ENCODE results near the gene LTO1. TPM values are rescaled to one million over a fixed set of nuclear protein-coding genes. Genes with fewer than 3 reads are reported as not detected.
"Not testable (repeated sequence)": the region's sequence is repeated elsewhere in the genome, so short reads cannot be mapped to it uniquely, and the experiment has no call there.

LTO1 gene
- total RNA-seq, 2 donors from 2014 or later = 30.5 to 33.2 TPM

GRCh38 chr11:69696749-69697468 is 21.8 kb upstream of the LTO1 start:
- no peak overlapping the region for H3K4me3 Mint-ChIP-seq
- peaks cover 7 to 8% of the 10 kb centered on the region in 2 donors for H3K36me3 Mint-ChIP-seq (ENCODE audit: insufficient read depth in 2 of 2)
- peaks cover 3 to 5% of the 10 kb centered on the region in 2 donors for H3K9me3 Mint-ChIP-seq
- H3K27me3 Mint-ChIP-seq (ENCODE audit: low read depth) = peaks cover 30% of the 10 kb centered on the region
- no peak overlapping the region for H3K27ac Mint-ChIP-seq
- no peak for ATAC-seq (replicated peaks in 1 of 2)
- no peaks in the 10 kb centered on the region for H3K4me1 Mint-ChIP-seq (ENCODE audit: low read depth)
- no peak for DNase-seq

- H3K4me3 Mint-ChIP-seq; ATAC-seq (replicated peaks in 1 of 2); H3K27ac Mint-ChIP-seq; H3K9me3 Mint-ChIP-seq; DNase-seq; H3K4me1 Mint-ChIP-seq (ENCODE audit: low read depth): not testable (repeated sequence)
- peaks cover 33% of the 10 kb centered on the region for H3K27me3 Mint-ChIP-seq (ENCODE audit: low read depth)
- peaks cover 7 to 13% of the 10 kb centered on the region in 2 donors for H3K36me3 Mint-ChIP-seq (ENCODE audit: insufficient read depth in 2 of 2)
Measured at GRCh38 chr11:69695995-69696394, 20.8 kb upstream of the LTO1 start.

- Mint-ChIP-seq H3K36me3 (ENCODE audit: insufficient read depth in 2 of 2) (peaks cover 9 to 16% of the 10 kb centered on the region in 2 donors), H3K27me3 (ENCODE audit: low read depth) (peaks cover 33% of the 10 kb centered on the region), H3K27ac (no peak overlapping the region), H3K4me3 (no peak overlapping the region), H3K9me3 (peaks cover 3 to 5% of the 10 kb centered on the region in 2 donors), H3K4me1 (ENCODE audit: low read depth) (peaks cover 8% of the 10 kb centered on the region)
- no peak for DNase-seq
- no peak for ATAC-seq (replicated peaks in 1 of 2)
Measured at GRCh38 chr11:69695581-69695980, 20.4 kb upstream of the LTO1 start.

GRCh38 chr11:69694781-69695180 is 19.6 kb upstream of the LTO1 start:
- Mint-ChIP-seq H3K9me3 (peaks cover 4 to 5% of the 10 kb centered on the region in 2 donors), H3K36me3 (ENCODE audit: insufficient read depth in 2 of 2) (peaks cover 11 to 21% of the 10 kb centered on the region in 2 donors), H3K27me3 (ENCODE audit: low read depth) (peaks cover 37% of the 10 kb centered on the region), H3K27ac (no peak overlapping the region), H3K4me1 (ENCODE audit: low read depth) (peaks cover 16% of the 10 kb centered on the region), H3K4me3 (no peak overlapping the region)
- no peak for DNase-seq
- no peak for ATAC-seq (replicated peaks in 1 of 2)

- no peak overlapping the region for H3K4me3 Mint-ChIP-seq
- DNase-seq (no peak), ATAC-seq (replicated peaks in 1 of 2) (no peak)
- peaks cover 16 to 22% of the 10 kb centered on the region in 2 donors for H3K36me3 Mint-ChIP-seq (ENCODE audit: insufficient read depth in 2 of 2)
- H3K4me1 Mint-ChIP-seq (ENCODE audit: low read depth) = peaks cover 32% of the 10 kb centered on the region
- peaks cover 5 to 6% of the 10 kb centered on the region in 2 donors for H3K9me3 Mint-ChIP-seq
- peaks cover 48% of the 10 kb centered on the region for H3K27me3 Mint-ChIP-seq (ENCODE audit: low read depth)
- no peak overlapping the region for H3K27ac Mint-ChIP-seq
Measured at GRCh38 chr11:69692422-69692821, 17.3 kb upstream of the LTO1 start.

GRCh38 chr11:69691463-69691862 is 16.3 kb upstream of the LTO1 start:
- Mint-ChIP-seq H3K36me3 (ENCODE audit: insufficient read depth in 2 of 2) (peaks cover 16 to 22% of the 10 kb centered on the region in 2 donors), H3K9me3 (peaks cover 5 to 6% of the 10 kb centered on the region in 2 donors), H3K4me1 (ENCODE audit: low read depth) (peaks cover 32% of the 10 kb centered on the region), H3K27ac (peak overlapping the region; percentile 90), H3K4me3 (peak overlapping the region in 1 of 2 donors; percentile 10), H3K27me3 (ENCODE audit: low read depth) (peaks cover 48% of the 10 kb centered on the region)
- DNase-seq (peak; percentile 40 to 53), ATAC-seq (replicated peaks in 1 of 2) (peak; percentile 48 to 50)

GRCh38 chr11:69689484-69690319 is 14.5 kb upstream of the LTO1 start:
- H3K4me1 Mint-ChIP-seq (ENCODE audit: low read depth) = peaks cover 32% of the 10 kb centered on the region
- H3K9me3 Mint-ChIP-seq = peaks cover 5 to 6% of the 10 kb centered on the region in 2 donors
- no peak overlapping the region for H3K4me3 Mint-ChIP-seq
- peaks cover 39% of the 10 kb centered on the region for H3K27me3 Mint-ChIP-seq (ENCODE audit: low read depth)
- ATAC-seq (replicated peaks in 1 of 2) = peak; percentile 36 to 41
- H3K36me3 Mint-ChIP-seq (ENCODE audit: insufficient read depth in 2 of 2) = peaks cover 16 to 22% of the 10 kb centered on the region in 2 donors
- H3K27ac Mint-ChIP-seq = no peak overlapping the region
- DNase-seq = no peak

GRCh38 chr11:69687969-69688771 is 13.0 kb upstream of the LTO1 start:
- Mint-ChIP-seq H3K36me3 (ENCODE audit: insufficient read depth in 2 of 2) (peaks cover 16 to 22% of the 10 kb centered on the region in 2 donors), H3K4me3 (peak overlapping the region in 1 of 2 donors; percentile 18), H3K27ac (peak overlapping the region; percentile 52), H3K4me1 (ENCODE audit: low read depth) (peaks cover 32% of the 10 kb centered on the region), H3K27me3 (ENCODE audit: low read depth) (peaks cover 39% of the 10 kb centered on the region)
- H3K9me3 Mint-ChIP-seq = not testable (repeated sequence)
- peak; percentile 34 to 50 for DNase-seq
- peak; percentile 46 to 57 for ATAC-seq (replicated peaks in 1 of 2)

- peaks cover 0 to 3% of the 10 kb centered on the region in 2 donors for H3K9me3 Mint-ChIP-seq
- H3K36me3 Mint-ChIP-seq (ENCODE audit: insufficient read depth in 2 of 2) = peaks cover 8 to 14% of the 10 kb centered on the region in 2 donors
- ATAC-seq (replicated peaks in 1 of 2) = no peak
- H3K27ac Mint-ChIP-seq = no peak overlapping the region
- no peak for DNase-seq
- peaks cover 28% of the 10 kb centered on the region for H3K27me3 Mint-ChIP-seq (ENCODE audit: low read depth)
- peaks cover 32% of the 10 kb centered on the region for H3K4me1 Mint-ChIP-seq (ENCODE audit: low read depth)
- no peak overlapping the region for H3K4me3 Mint-ChIP-seq
Measured at GRCh38 chr11:69686856-69687255, 11.7 kb upstream of the LTO1 start.

- DNase-seq = no peak
- Mint-ChIP-seq H3K27me3 (ENCODE audit: low read depth) (peaks cover 24% of the 10 kb centered on the region), H3K9me3 (peaks cover 0 to 3% of the 10 kb centered on the region in 2 donors), H3K4me3 (peak overlapping the region in 1 of 2 donors; percentile 10), H3K36me3 (ENCODE audit: insufficient read depth in 2 of 2) (peaks cover 8 to 11% of the 10 kb centered on the region in 2 donors), H3K27ac (no peak overlapping the region), H3K4me1 (ENCODE audit: low read depth) (peaks cover 32% of the 10 kb centered on the region)
- no peak for ATAC-seq (replicated peaks in 1 of 2)
Measured at GRCh38 chr11:69686452-69686851, 11.3 kb upstream of the LTO1 start.

- Mint-ChIP-seq H3K36me3 (ENCODE audit: insufficient read depth in 2 of 2) (peaks cover 4% of the 10 kb centered on the region in 2 donors), H3K27ac (no peak overlapping the region), H3K27me3 (ENCODE audit: low read depth) (peaks cover 17% of the 10 kb centered on the region), H3K9me3 (peaks cover 0 to 3% of the 10 kb centered on the region in 2 donors), H3K4me1 (ENCODE audit: low read depth) (peaks cover 22% of the 10 kb centered on the region), H3K4me3 (peak overlapping the region; percentile 36 to 62)
- DNase-seq (no peak), ATAC-seq (replicated peaks in 1 of 2) (no peak)
Measured at GRCh38 chr11:69685348-69685747, 10.2 kb upstream of the LTO1 start.

- Mint-ChIP-seq H3K27me3 (ENCODE audit: low read depth) (peaks cover 10% of the 10 kb centered on the region), H3K36me3 (ENCODE audit: insufficient read depth in 2 of 2) (peaks cover under 1 to 3% of the 10 kb centered on the region in 2 donors), H3K4me1 (ENCODE audit: low read depth) (peaks cover 15% of the 10 kb centered on the region), H3K4me3 (no peak overlapping the region), H3K27ac (no peak overlapping the region), H3K9me3 (peaks cover 0 to under 1% of the 10 kb centered on the region in 2 donors)
- no peak for ATAC-seq (replicated peaks in 1 of 2)
- DNase-seq = no peak
Measured at GRCh38 chr11:69684651-69685050, 9.5 kb upstream of the LTO1 start.
